Tibial nerve (tissue), 4 donors: ENCODE measurements around the gene KCNJ15. TPM values are rescaled to one million over a fixed set of nuclear protein-coding genes. Genes with fewer than 3 reads are reported as not detected.

Experiments used
- DNase-seq, 2 donors: peaks; one replicate each; pipeline ENCODE4 v3.0.0-alpha.2; 2019; ENCODE audit warnings: low spot score in 2 of 2
- H3K27ac ChIP-seq, 4 donors: fragments of 200-600 bp; sonication (generic) in 3 of 4; one replicate each; pipeline ENCODE4 v1.5.1; 2017 to 2019; ENCODE audit warnings: mild to moderate bottlenecking in 1 of 4
- H3K27me3 ChIP-seq, 2 donors: fragments of 200-600 bp; sonication (generic) in 1 of 2; one replicate each; pipeline versions ENCODE4 v1.5.1 to v1.6.0; 2017 to 2019
- H3K36me3 ChIP-seq, 3 donors: fragments of 200-600 bp; sonication (generic); one replicate each; pipeline ENCODE4 v1.5.1; 2018 to 2019
- H3K4me1 ChIP-seq, 4 donors: fragments of 200-600 bp; sonication (generic) in 3 of 4; one replicate each; pipeline ENCODE4 v1.5.1; 2017 to 2019
- H3K4me3 ChIP-seq, 4 donors: fragments of 200-600 bp; sonication (generic) in 3 of 4; one replicate each; pipeline ENCODE4 v1.5.1; 2017 to 2019; ENCODE audit warnings: mild to moderate bottlenecking in 1 of 4, moderate library complexity in 1 of 4
- H3K9me3 ChIP-seq, 4 donors: fragments of 200-600 bp; sonication (generic) in 3 of 4; one replicate each; pipeline ENCODE4 v1.5.1; 2017 to 2019
- EP300 ChIP-seq, 2 donors: sonication (generic); formaldehyde crosslinking; IDR thresholded peaks; one replicate each; pipeline ENCODE4 v1.6.1; 2017; ENCODE audit warnings: antibody characterized with exemption in 2 of 2, mild to moderate bottlenecking in 1 of 2
- POLR2A ChIP-seq, 2 donors: fragments of 450-650 bp; IDR thresholded peaks; one replicate each; pipeline ENCODE4 v1.6.1; 2017; ENCODE audit warnings: antibody characterized with exemption in 2 of 2, mild to moderate bottlenecking in 2 of 2, moderate library complexity in 2 of 2
- WGBS, 2 donors: methylation state at CpG; one replicate each; pipeline ENCODE4 v1.1.5; 2018; 5-methylcytosine and 5-hydroxymethylcytosine counted together
- total RNA-seq, 4 donors: library from RNA; depleted of rRNA; stranded (reverse); fragments of >200 nt; gene quantifications; one replicate each; pipeline ENCODE4 v1.1.0, GENCODE V29; 2016
- TF ChIP-seq, protein P1 (sequence below), 5 experiments: fragments of 200-600 bp in 3 of 5; fragments of 450-650 bp in 2 of 5; sonication (generic) in 3 of 5; IDR thresholded peaks; one replicate each; pipeline ENCODE4 v1.5.1; 2016 to 2019; ENCODE audit warnings: antibody characterized with exemption in 5 of 5, mild to moderate bottlenecking in 3 of 5, moderate library complexity in 2 of 5

Gene KCNJ15
- total RNA-seq, 4 donors from 2014 or later = 0.39 to 2.4 (median 0.43) TPM

GRCh38 chr21:38239672-38240071 lies 17.1 kb upstream of the KCNJ15 start:
- no peak overlapping the region for H3K4me3 ChIP-seq
- H3K9me3 ChIP-seq = no peaks in the 10 kb centered on the region
- H3K36me3 ChIP-seq = no peaks in the 10 kb centered on the region
- TF ChIP-seq POLR2A (IDR thresholded peaks at IDR 0.05) (no peak), EP300 (IDR thresholded peaks at IDR 0.05) (no peak)
- TF ChIP-seq, protein P1, sequence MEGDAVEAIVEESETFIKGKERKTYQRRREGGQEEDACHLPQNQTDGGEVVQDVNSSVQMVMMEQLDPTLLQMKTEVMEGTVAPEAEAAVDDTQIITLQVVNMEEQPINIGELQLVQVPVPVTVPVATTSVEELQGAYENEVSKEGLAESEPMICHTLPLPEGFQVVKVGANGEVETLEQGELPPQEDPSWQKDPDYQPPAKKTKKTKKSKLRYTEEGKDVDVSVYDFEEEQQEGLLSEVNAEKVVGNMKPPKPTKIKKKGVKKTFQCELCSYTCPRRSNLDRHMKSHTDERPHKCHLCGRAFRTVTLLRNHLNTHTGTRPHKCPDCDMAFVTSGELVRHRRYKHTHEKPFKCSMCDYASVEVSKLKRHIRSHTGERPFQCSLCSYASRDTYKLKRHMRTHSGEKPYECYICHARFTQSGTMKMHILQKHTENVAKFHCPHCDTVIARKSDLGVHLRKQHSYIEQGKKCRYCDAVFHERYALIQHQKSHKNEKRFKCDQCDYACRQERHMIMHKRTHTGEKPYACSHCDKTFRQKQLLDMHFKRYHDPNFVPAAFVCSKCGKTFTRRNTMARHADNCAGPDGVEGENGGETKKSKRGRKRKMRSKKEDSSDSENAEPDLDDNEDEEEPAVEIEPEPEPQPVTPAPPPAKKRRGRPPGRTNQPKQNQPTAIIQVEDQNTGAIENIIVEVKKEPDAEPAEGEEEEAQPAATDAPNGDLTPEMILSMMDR (IDR thresholded peaks at IDR 0.05) = no peak
- DNase-seq = no peak
- peaks cover 0 to 8% (median 0%) of the 10 kb centered on the region in 4 donors for H3K4me1 ChIP-seq
- H3K27ac ChIP-seq = no peak overlapping the region
- 70 to 80% methylated on average over 4 of the region's 4 CpGs for WGBS, 2 donors
- no peaks in the 10 kb centered on the region for H3K27me3 ChIP-seq

DNA sequence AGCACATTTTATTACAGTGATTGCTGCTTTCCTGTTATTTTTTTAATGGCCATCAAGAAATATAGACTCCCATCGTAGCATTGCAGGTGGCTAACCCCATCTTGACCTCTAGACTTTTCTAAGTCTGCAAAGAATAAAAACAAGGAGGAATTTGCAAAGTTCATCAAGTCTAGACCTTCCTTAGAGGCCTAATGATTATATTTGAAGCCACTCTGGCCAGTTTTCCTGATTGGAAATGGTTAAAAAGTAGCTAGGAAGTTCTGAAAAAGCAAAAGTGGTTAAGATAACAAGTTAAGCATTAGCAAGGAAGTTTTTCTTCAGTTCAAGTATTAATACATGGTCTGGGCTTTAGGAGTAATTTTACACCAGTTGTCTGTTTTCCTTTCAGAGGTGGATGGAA lies 16.7 kb upstream of the KCNJ15 start:
- Histone ChIP-seq H3K4me1 (peaks cover 0 to 8% (median 0%) of the 10 kb centered on the region in 4 donors), H3K4me3 (no peak overlapping the region), H3K9me3 (no peaks in the 10 kb centered on the region), H3K36me3 (no peaks in the 10 kb centered on the region), H3K27ac (no peak overlapping the region), H3K27me3 (no peaks in the 10 kb centered on the region)
- 30 to 37% methylated on average over 1 of the region's 1 CpG for WGBS, 2 donors
- TF ChIP-seq, protein P1 (IDR thresholded peaks at IDR 0.05) = no peak
- no peak for DNase-seq

DNA sequence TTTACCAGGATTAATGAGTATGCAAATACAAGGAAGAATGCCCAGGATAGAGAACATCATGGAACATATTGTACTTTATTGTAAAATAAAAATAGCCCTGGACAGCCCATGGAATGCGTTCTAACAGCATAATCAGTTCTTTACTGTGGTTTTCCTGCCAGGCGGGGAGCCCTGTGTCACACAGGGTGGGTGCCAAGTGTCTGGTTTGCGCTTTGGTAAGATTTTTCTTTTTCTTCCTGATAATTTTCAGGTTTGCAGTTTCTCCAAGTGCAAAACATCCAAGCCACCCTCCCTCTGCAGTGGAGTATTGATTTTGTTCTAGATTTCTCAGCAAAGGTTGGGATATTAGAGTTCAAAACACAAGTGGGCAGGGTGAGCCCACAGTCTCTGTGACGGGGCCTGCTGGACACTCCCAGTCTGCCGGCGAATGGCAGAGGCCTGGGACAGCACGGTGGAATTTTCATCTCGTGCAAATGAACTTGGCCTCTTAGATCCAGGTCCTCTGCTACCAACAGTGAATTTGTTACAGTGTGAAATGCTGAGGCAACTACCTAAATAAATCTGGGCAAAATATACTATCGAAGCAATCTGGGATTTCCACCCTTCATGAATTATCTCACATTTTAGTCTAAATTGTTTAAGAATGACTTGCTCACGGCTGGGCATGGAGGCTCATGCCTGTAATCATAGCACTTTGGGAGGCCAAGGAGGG lies 15.6 kb upstream of the KCNJ15 start:
- 69 to 74% methylated on average over 10 of the region's 10 CpGs for WGBS, 2 donors
- H3K4me1 ChIP-seq = peaks cover 0 to 8% (median 0%) of the 10 kb centered on the region in 4 donors
- no peak overlapping the region for H3K4me3 ChIP-seq
- no peaks in the 10 kb centered on the region for H3K36me3 ChIP-seq
- no peak for DNase-seq
- no peaks in the 10 kb centered on the region for H3K9me3 ChIP-seq
- H3K27ac ChIP-seq = no peak overlapping the region
- TF ChIP-seq, protein P1 (IDR thresholded peaks at IDR 0.05) = no peak
- TF ChIP-seq POLR2A (IDR thresholded peaks at IDR 0.05) = no peak
- TF ChIP-seq EP300 (IDR thresholded peaks at IDR 0.05) = no peak
- no peaks in the 10 kb centered on the region for H3K27me3 ChIP-seq

GRCh38 chr21:38242061-38242460 lies 14.7 kb upstream of the KCNJ15 start:
- 74 to 79% methylated on average over 5 of the region's 5 CpGs for WGBS, 2 donors
- Histone ChIP-seq H3K4me1 (peaks cover 0 to 8% (median 0%) of the 10 kb centered on the region in 4 donors), H3K27me3 (no peaks in the 10 kb centered on the region), H3K36me3 (no peaks in the 10 kb centered on the region), H3K4me3 (no peak overlapping the region), H3K9me3 (no peaks in the 10 kb centered on the region), H3K27ac (no peak overlapping the region)
- no peak for TF ChIP-seq EP300 (IDR thresholded peaks at IDR 0.05)
- no peak for DNase-seq

DNA sequence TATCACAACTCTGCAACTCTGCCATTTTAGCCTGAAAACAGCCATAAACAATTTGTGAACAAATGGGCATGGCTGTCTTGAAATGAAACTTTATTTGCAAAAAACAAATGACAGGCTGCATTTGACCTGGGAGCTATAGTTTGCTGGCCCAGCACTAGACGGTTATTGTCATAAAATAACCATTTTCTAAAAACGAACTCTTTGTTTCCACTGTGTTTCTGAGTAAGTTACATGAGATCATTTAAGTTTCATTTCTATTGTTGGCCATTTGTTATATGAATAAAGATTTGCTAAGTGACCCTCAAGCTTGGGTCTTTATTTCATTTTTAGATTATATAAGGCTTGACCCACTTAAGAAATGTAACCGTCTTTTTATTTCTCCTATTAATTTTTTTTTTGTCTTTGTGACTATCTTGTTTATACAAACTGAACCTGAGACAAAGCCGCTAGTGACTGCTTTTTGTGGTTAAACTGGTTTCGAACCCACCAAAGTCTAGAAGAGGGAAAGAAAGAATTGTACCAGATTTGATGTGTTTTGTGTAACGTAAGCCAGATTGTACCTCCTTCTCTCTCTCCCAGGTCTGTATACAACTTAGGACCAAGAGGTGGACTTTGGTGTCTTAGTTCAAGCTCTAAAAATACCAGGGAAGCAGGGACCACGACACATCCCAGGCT lies 12.9 kb upstream of the KCNJ15 start:
- Histone ChIP-seq H3K27ac (no peak overlapping the region), H3K27me3 (no peaks in the 10 kb centered on the region), H3K4me3 (no peak overlapping the region), H3K9me3 (no peaks in the 10 kb centered on the region), H3K4me1 (peaks cover 0 to 8% (median 0%) of the 10 kb centered on the region in 4 donors), H3K36me3 (no peaks in the 10 kb centered on the region)
- no peak for DNase-seq
- 83 to 86% methylated on average over 7 of the region's 7 CpGs for WGBS, 2 donors
- TF ChIP-seq, protein P1 (IDR thresholded peaks at IDR 0.05) = no peak
- TF ChIP-seq EP300 (IDR thresholded peaks at IDR 0.05) (no peak), POLR2A (IDR thresholded peaks at IDR 0.05) (no peak)
